Neuron (in vitro differentiated cells): ENCODE results near the gene KAZN.

ENCODE experiments used
- H2AFZ ChIP-seq: one replicate; pipeline ENCODE4 v1.6.1; 2013; ENCODE audit warnings: low read depth, mild to moderate bottlenecking, inconsistent platforms, low read length, moderate library complexity
- H3K27me3 ChIP-seq: one replicate; pipeline ENCODE4 v1.6.1; 2013; ENCODE audit warnings: low read length; ENCODE audit not compliant: insufficient read depth
- H3K36me3 ChIP-seq: one replicate; pipeline ENCODE4 v1.6.1; 2013; ENCODE audit warnings: low read length; ENCODE audit not compliant: insufficient read depth
- H3K4me1 ChIP-seq: one replicate; pipeline ENCODE4 v1.6.1; 2013; ENCODE audit warnings: low read length; ENCODE audit not compliant: insufficient read depth
- H3K4me3 ChIP-seq: 2 replicates; pipeline ENCODE4 v1.5.1; 2013; ENCODE audit warnings: mild to moderate bottlenecking, low read length, moderate library complexity
- H3K9me3 ChIP-seq: one replicate; pipeline ENCODE4 v1.6.1; 2013; ENCODE audit warnings: low read length

KAZN gene

DNA sequence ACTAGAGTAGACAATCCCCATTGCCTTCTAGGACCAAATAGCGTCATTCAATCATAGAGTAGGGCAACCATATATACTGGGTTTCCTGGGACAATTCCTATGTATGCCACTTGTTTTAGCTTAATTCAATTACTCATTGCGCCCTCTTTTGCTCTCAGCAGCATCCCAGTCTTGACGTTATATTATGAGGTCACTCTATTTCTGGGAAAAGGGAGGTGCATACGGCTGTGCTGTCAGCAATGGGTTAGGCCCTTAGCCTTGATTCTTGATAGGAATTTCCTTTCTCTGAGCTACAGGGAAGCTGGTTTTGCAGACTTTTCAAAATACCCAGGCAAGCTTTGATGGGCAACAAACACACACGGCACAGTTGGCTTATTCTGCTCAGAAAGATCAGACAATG, 4.4 kb upstream of the KAZN start:
- no peaks in the 10 kb centered on the region for H3K9me3 ChIP-seq
- no peaks in the 10 kb centered on the region for H3K27me3 ChIP-seq
- H3K4me3 ChIP-seq, result no peak overlapping the region
- no peak overlapping the region for H2AFZ ChIP-seq
- peaks cover 38% of the 10 kb centered on the region for H3K4me1 ChIP-seq
- H3K36me3 ChIP-seq, result no peaks in the 10 kb centered on the region

DNA sequence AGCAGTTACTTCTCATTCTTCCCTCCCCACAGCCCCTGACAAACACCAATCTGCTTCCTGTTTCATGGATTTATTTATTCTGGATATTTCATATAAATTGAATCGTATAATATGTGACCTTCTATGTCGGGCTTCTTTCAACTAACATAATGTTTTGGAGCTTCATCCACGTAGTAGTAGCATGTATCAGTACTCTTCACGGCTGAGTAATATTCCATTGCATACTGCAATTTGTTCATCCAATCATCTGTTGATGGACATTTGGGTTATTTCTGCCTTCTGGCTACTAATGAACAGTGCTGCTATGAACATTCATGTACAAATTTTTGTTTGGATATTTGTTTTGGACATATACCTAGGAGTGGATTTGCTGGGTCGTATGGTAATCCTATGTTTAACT, 1.9 kb upstream of the KAZN start:
- Histone ChIP-seq H3K4me1 (peaks cover 48% of the 10 kb centered on the region), H3K9me3 (no peaks in the 10 kb centered on the region), H3K4me3 (no peak overlapping the region), H3K27me3 (no peaks in the 10 kb centered on the region), H2AFZ (no peak overlapping the region), H3K36me3 (no peaks in the 10 kb centered on the region)

DNA sequence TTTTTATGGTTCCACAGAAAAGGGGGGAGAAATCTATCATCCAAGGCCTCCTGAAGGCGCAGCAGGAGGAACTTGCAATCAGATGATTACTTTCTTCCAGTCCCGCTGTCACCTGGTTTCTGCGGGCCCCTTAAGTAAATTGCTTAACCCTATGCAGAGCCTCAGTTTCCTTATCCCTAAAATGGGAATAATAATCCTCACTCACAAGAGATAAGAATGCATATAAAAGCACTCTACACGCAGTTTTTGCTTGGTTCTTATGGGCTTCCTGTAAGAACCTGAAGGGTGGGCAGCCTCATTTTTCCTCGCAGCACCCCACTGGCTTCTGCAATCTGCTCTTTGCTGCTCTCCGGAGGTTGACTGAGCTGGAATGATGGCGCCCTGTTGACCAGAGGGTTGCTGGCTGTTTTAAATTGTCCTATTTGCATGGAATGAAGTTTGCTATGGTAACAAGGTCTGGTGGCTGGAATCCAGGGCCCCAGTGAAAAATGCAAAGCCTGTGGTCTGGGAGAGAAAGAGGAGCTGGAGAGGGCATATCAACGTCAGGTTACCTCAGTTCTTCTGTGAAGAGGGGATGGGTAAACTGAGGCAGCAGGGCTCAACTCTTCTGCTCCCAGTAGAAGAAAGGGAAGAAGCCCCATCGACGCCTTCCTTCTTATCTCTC, 1.0 kb upstream of the KAZN start:
- peak overlapping the region; percentile 73 for H2AFZ ChIP-seq
- peaks cover 52% of the 10 kb centered on the region for H3K4me1 ChIP-seq
- H3K4me3 ChIP-seq, result peak overlapping the region; percentile 89

DNA sequence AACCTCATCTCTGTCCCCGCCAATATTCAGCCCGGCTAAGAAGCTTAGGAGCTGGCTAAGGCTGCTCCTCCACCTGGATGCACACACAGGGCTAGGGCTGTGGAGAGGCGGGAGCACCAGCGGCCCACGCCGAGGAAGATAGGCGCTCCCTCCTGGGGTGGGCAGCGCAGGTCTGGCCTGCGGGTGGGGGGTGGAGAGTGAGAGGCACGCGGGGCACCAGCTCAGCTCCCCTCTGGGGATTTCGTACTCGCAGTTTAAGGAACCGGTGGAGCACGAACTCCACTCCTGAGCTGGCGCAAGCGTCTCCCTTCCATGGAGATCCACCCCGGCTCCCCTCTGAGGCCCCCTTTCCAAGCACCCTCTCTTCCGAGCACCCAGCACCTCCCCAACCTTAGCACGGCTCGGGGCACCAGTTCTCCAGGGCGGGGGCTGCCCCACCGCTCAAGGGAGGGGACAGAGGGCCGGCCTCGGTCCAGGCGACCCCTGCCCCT, 433 bp upstream of the KAZN start:
- H3K4me3 ChIP-seq, result peak overlapping the region; percentile 89
- H3K4me1 ChIP-seq, result peaks cover 52% of the 10 kb centered on the region
- peaks cover under 1% of the 10 kb centered on the region for H3K36me3 ChIP-seq
- no peaks in the 10 kb centered on the region for H3K9me3 ChIP-seq
- H3K27me3 ChIP-seq, result no peaks in the 10 kb centered on the region
- peak overlapping the region; percentile 73 for H2AFZ ChIP-seq

More for the DNA sequence above, 1.0 kb upstream of the KAZN start:
- H3K27me3 ChIP-seq, result no peaks in the 10 kb centered on the region
- no peaks in the 10 kb centered on the region for H3K36me3 ChIP-seq
- H3K9me3 ChIP-seq, result no peaks in the 10 kb centered on the region

DNA sequence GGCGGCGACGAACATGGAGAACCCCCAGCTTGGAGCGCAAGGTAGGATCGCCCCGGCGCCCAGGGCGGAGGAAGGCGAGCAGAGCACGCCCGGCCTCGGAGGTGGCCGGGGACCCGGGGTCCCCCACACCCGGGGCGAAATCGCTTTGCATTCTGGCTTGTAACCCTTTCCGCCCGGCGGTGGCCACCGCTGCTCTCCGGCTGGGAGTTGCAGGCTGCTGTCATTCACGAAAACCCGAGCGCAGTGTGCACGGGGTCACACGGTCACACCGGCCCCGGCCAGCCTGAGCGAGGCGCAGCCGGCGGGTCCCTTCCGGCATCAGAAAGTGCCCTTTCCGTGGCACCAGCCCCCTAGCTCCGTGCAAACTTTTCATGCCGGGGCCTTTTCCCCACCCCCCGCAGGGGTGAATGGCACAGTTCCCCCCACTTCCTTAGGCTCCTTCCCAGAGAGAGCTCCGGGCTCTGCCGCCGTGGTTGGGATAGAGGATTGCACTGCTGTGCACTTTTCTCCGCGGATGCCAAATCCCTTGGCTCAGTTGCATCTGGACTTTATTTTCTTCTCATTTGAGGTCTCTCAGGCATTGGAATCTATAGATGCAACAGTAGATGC, 802 bp downstream of the KAZN start:
- Histone ChIP-seq H3K4me3 (peak overlapping the region; percentile 89), H2AFZ (peak overlapping the region; percentile 73), H3K4me1 (peaks cover 55% of the 10 kb centered on the region), H3K9me3 (no peaks in the 10 kb centered on the region), H3K36me3 (peaks cover 11% of the 10 kb centered on the region), H3K27me3 (no peaks in the 10 kb centered on the region)

DNA sequence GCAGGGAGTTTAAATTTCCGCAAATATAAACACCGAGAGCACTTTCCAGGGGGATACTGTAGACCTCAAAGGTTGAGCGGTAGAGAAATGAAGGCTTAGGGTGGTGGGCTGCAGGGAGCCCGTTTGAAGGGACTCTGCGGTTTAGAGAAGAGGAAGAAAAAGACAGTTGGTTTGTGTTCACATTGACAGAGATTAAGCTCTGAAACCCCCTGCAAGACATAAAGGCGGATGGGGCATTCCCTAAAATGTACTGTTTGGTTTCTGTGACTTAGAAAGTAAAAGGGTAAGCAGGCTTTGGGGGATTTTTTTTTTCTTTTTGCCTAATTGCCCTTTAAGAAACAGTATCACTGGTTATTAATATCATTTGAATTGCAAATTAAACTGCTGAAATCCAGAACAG, 1.3 kb downstream of the KAZN start:
- Histone ChIP-seq H3K9me3 (no peaks in the 10 kb centered on the region), H3K36me3 (peaks cover 13% of the 10 kb centered on the region), H3K4me1 (peaks cover 60% of the 10 kb centered on the region), H2AFZ (no peak overlapping the region), H3K4me3 (peak overlapping the region; percentile 89), H3K27me3 (no peaks in the 10 kb centered on the region)

DNA sequence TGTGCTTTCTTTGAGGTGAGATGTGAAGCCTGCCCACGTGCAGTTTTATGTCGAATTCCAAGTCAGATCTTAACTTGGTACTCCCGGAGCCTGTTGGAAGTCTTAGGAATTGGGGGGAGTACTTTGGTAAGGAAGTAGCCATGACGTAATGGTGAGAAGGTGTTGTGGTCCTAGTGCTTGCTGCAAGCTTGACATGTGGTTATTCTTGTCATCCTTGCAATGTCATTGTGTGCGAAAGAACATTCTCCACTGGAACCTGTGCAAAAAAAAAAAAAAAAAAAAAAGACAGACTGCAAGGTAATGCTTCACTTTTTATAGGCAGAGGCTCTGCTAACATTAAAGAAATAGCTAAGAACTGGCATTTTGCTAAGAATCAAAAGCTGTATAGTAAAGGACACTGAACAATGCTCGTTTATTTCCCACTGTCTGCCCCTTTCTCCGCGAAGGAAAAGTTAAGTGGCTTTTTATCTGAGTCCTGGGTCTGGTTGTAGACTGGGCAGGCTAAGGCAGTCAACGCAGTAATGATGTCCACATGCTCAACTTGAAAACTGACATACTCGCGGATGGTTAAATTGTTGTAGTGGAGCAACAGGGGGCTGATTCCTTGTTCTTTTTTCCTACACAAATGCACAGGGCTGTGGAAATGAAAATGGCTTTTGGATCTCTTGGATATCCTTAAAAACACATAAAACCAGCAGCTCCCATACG, 2.1 kb downstream of the KAZN start:
- no peaks in the 10 kb centered on the region for H3K9me3 ChIP-seq
- peaks cover 15% of the 10 kb centered on the region for H3K36me3 ChIP-seq
- H3K27me3 ChIP-seq, result no peaks in the 10 kb centered on the region
- peaks cover 62% of the 10 kb centered on the region for H3K4me1 ChIP-seq
- H2AFZ ChIP-seq, result no peak overlapping the region
- peak overlapping the region; percentile 89 for H3K4me3 ChIP-seq

DNA sequence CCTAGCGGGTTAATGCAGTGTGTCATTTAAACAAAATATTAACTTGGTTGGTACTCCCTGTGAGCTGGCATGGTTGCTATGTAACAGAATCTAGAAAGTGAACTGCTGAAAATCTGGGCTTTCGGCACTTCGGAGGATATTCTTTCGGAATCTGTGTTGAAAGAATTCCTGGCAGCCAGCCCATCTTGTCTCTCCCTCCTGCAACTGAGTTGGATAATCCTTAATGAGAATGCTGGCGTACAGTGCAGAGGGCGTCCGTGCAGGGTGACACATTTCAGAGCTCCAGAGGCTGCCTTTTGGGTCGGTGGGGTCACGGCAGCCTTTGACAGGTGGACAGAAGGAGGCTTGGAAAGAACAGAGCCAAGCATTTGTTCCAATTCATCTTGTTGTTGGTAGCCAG, 3.7 kb downstream of the KAZN start:
- Histone ChIP-seq H3K36me3 (peaks cover 21% of the 10 kb centered on the region), H3K4me3 (peak overlapping the region; percentile 89), H3K4me1 (peaks cover 61% of the 10 kb centered on the region), H3K9me3 (no peaks in the 10 kb centered on the region), H3K27me3 (no peaks in the 10 kb centered on the region), H2AFZ (no peak overlapping the region)

DNA sequence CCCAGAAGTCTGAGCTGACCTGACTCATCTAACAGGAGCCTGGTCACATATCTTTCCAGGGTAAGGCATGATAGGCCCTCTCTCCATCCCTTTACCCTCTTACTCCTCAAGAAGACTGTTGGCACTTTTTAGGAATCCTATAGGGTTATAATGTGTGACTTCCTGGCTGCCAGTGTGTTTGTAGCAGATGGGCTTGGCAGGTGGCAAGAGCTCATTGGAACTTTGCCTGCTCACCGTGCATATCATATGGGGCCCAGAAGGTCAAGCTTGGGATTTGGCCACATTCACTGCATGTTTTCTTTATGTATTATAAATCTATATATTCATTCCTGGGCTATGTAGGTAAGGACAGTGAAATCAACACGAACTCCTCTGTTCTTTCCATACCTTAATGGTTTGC, 5.2 kb downstream of the KAZN start:
- H3K27me3 ChIP-seq, result no peaks in the 10 kb centered on the region
- H3K4me3 ChIP-seq, result no peak overlapping the region
- no peak overlapping the region for H2AFZ ChIP-seq
- H3K36me3 ChIP-seq, result peaks cover 35% of the 10 kb centered on the region
- H3K4me1 ChIP-seq, result peaks cover 52% of the 10 kb centered on the region
- no peaks in the 10 kb centered on the region for H3K9me3 ChIP-seq

DNA sequence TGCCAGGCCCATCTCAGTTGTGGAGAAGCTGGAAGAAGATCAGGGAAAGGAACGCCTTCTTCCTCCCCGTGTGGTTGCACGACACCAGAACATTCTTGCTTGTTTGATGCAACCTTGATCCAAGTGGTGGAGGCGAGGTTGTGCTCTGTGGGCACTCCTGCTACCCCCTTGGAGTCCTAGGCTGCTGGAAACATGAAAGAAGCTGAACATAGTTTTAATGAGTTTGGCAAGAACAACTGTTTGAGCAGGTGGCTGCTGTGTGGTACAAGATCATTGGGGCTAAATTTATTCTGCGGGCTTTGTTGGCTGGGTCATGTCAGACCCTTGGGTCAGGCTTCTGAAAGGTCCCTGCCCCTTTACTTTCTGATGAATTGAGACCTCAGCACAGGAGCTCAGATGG, 5.9 kb downstream of the KAZN start:
- no peaks in the 10 kb centered on the region for H3K27me3 ChIP-seq
- H3K4me3 ChIP-seq, result no peak overlapping the region
- H3K9me3 ChIP-seq, result no peaks in the 10 kb centered on the region
- H3K36me3 ChIP-seq, result peaks cover 42% of the 10 kb centered on the region
- H3K4me1 ChIP-seq, result peaks cover 52% of the 10 kb centered on the region
- no peak overlapping the region for H2AFZ ChIP-seq

DNA sequence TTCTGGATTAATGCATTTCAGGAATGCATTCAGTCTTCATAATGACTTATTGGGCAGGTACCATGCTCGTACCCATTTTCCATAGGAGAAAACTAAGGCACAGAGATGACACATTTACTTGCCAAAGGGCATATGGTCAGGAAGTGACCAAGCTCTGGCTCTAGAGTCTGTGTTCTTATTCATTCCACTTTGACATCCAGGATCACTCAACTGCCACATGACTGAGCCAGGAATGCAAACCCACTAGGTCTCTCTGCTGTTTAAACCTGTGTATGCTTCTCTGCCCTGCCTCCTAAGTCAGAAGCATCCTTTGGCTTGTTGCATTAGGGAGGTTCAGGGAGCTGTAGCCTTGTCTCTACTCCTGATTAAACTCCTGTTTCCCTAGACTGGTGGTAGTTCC, 7.5 kb downstream of the KAZN start:
- Histone ChIP-seq H3K27me3 (no peaks in the 10 kb centered on the region), H3K4me1 (peaks cover 40% of the 10 kb centered on the region), H3K4me3 (no peak overlapping the region), H2AFZ (no peak overlapping the region), H3K36me3 (peaks cover 47% of the 10 kb centered on the region), H3K9me3 (peaks cover 3% of the 10 kb centered on the region)

DNA sequence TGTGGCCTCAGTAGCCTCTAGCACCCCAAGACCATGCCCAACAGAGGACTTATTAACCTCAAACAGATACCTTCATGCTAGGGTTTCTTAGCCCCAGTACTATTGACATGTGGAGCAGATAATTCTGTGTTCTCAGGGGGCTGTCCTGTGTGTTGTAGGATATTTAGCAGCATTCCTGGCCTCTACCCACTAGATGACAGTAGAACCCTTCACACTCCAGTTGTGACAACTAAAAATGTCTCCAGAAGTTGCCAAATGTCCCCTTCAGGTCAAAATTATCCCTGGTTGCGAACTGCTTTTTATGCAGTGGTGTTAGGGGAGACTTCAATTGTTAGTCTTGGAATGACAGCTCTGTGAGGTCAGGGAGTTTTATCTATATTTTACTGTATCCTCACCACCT, 8.1 kb downstream of the KAZN start:
- H3K4me1 ChIP-seq, result peaks cover 34% of the 10 kb centered on the region
- no peak overlapping the region for H2AFZ ChIP-seq
- H3K36me3 ChIP-seq, result peaks cover 47% of the 10 kb centered on the region
- H3K27me3 ChIP-seq, result no peaks in the 10 kb centered on the region
- H3K9me3 ChIP-seq, result peaks cover 3% of the 10 kb centered on the region
- no peak overlapping the region for H3K4me3 ChIP-seq

DNA sequence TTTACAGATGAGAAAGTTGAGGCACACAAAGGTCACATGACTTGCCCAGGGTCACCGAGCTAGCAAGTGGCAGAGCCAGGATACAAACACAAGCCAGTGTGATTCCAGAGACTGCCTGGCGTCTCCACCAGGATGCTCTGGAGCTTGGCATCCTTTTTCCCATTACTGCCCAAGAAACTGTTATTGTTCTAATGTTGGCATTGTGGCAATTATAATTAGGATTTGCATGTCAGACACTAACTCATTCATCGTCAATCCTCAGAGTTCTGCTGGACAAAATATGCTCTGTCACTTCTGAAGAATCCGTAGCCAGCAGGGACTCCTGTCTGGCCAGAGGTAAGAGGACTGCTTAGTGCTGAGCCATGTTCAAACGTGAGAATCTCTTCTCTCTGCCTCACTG, 8.8 kb downstream of the KAZN start:
- peaks cover 3% of the 10 kb centered on the region for H3K9me3 ChIP-seq
- peaks cover 27% of the 10 kb centered on the region for H3K4me1 ChIP-seq
- peaks cover 47% of the 10 kb centered on the region for H3K36me3 ChIP-seq
- no peak overlapping the region for H3K4me3 ChIP-seq
- H2AFZ ChIP-seq, result no peak overlapping the region
- no peaks in the 10 kb centered on the region for H3K27me3 ChIP-seq
